ENCODE results near the gene SOS2. TPM values are rescaled to one million over a fixed set of nuclear protein-coding genes. Genes with fewer than 3 reads are reported as not detected.

SOS2 gene
- total and polyA plus RNA-seq, 7 donors = 11.2 to 40.4 (median 31.9) TPM

DNA sequence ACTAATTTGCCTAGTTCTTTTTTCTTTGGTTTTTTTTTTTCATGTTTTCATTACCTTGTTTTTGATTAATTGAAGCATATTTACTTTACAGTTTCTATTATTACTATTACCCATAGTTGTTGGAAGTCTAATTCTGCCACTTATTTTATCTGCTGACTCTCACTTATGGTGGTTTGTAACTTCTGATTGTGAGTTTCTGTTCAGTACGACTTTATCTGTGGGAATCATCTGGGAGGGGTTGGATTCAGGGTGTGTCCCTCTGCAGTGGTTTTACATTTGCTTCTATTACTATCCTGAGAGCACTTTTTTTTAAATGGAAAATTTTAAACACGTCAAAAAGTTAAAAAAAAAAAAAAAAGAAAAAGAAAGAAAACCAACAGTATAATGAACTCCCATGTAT lies 26.4 kb upstream of the SOS2 start:
- H3K27me3 ChIP-seq = no peaks in the 10 kb centered on the region
- H3K9me3 ChIP-seq = no peaks in the 10 kb centered on the region
- no peak for TF ChIP-seq EP300 (IDR thresholded peaks at IDR 0.05)
- no peak for TF ChIP-seq CTCF (IDR thresholded peaks at IDR 0.05)
- TF ChIP-seq POLR2A (IDR thresholded peaks at IDR 0.05) = no peak
- no peak for TF ChIP-seq POLR2AphosphoS5 (IDR thresholded peaks at IDR 0.05)
- H3K27ac ChIP-seq = no peak overlapping the region
- H3K4me1 ChIP-seq = no peaks in the 10 kb centered on the region
- DNase-seq = no peak
- WGBS, 2 donors = 11 to 42% methylated on average over 2 of the region's 2 CpGs
- intact Hi-C loops (cut with DNase I) = no loop called here
- H3K36me3 ChIP-seq = no peaks in the 10 kb centered on the region
- no peak overlapping the region for H3K4me3 ChIP-seq

DNA sequence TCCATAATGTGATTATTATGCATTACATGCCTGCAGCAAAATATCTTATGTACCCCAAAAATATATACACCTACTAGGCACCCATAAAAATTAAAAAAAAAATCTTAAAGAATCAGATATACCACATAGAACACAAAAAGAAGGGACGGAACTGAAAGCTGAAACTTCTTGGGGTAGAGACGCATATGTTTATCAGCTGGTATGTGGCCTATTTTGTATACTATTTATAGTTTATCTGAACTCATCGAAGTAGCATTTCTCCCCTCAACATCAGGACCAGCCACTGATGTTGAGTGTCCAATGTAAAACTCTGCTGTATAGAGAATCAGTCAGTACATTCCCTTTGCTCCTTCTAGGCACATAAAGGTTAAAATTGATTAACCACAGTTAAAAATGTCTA lies 22.9 kb upstream of the SOS2 start:
- no peaks in the 10 kb centered on the region for H3K9me3 ChIP-seq
- H3K27me3 ChIP-seq = no peaks in the 10 kb centered on the region
- no peak for DNase-seq
- no peaks in the 10 kb centered on the region for H3K4me1 ChIP-seq
- intact Hi-C loops (cut with DNase I) = no loop called here
- H3K4me3 ChIP-seq = no peak overlapping the region
- no peaks in the 10 kb centered on the region for H3K36me3 ChIP-seq
- H3K27ac ChIP-seq = no peak overlapping the region
- TF ChIP-seq CTCF (IDR thresholded peaks at IDR 0.05) = no peak
- TF ChIP-seq POLR2AphosphoS5 (IDR thresholded peaks at IDR 0.05) = no peak
- TF ChIP-seq EP300 (IDR thresholded peaks at IDR 0.05) = no peak
- TF ChIP-seq POLR2A (IDR thresholded peaks at IDR 0.05) = no peak
- 88 to 98% methylated on average over 3 of the region's 3 CpGs for WGBS, 2 donors

GRCh38 chr14:50249136-50249775 lies 17.9 kb upstream of the SOS2 start:
- 81 to 96% methylated on average over 7 of the region's 7 CpGs for WGBS, 2 donors
- H3K4me1 ChIP-seq = no peaks in the 10 kb centered on the region
- no peak overlapping the region for H3K27ac ChIP-seq
- H3K36me3 ChIP-seq = peaks cover 0 to 5% (median 0%) of the 10 kb centered on the region in 4 donors
- H3K4me3 ChIP-seq = no peak overlapping the region
- H3K27me3 ChIP-seq = no peaks in the 10 kb centered on the region
- TF ChIP-seq POLR2A (IDR thresholded peaks at IDR 0.05) = no peak
- no peak for TF ChIP-seq CTCF (IDR thresholded peaks at IDR 0.05)
- TF ChIP-seq EP300 (IDR thresholded peaks at IDR 0.05) = no peak
- TF ChIP-seq POLR2AphosphoS5 (IDR thresholded peaks at IDR 0.05) = no peak
- no peaks in the 10 kb centered on the region for H3K9me3 ChIP-seq
- intact Hi-C loops (cut with DNase I) = no loop called here
- no peak for DNase-seq

DNA sequence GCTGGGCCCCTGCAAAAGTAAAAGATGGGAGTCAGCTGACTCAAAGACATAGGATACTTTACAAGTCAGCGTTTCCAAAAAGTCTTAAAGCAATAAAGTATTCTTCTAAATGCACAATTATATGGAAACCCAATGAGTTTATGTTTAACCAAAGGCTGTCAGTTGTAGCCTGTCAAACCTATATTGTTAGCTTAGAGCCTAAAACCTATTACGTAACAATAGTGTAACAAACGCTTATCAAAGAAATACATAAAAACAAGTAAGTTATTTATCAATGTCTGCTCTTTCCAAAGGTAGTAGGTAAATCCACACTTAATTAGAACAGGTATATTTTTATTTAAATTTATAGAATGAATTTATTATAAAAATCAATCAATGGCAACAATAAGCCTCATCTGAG lies 15.9 kb upstream of the SOS2 start:
- Histone ChIP-seq H3K36me3 (peaks cover 0 to 5% (median 0%) of the 10 kb centered on the region in 4 donors), H3K4me3 (no peak overlapping the region), H3K27me3 (no peaks in the 10 kb centered on the region), H3K9me3 (no peaks in the 10 kb centered on the region), H3K4me1 (no peaks in the 10 kb centered on the region), H3K27ac (no peak overlapping the region)
- DNase-seq = no peak
- TF ChIP-seq POLR2AphosphoS5 (IDR thresholded peaks at IDR 0.05) (no peak), CTCF (IDR thresholded peaks at IDR 0.05) (no peak), POLR2A (IDR thresholded peaks at IDR 0.05) (no peak), EP300 (IDR thresholded peaks at IDR 0.05) (no peak)
- intact Hi-C loops (cut with DNase I) = no loop called here
- 42 to 54% methylated on average over 3 of the region's 3 CpGs for WGBS, 2 donors
